Measurements from ENCODE around the gene OR10H4.
"Not testable (repeated sequence)": the region's sequence is repeated elsewhere in the genome, so short reads cannot be mapped to it uniquely, and the experiment has no call there.

The OR10H4 gene

GRCh38 chr19:15976836-15977689 lies 28.3 kb downstream of the OR10H4 start:
- Histone ChIP-seq H3K27ac (no peak overlapping the region), H3K4me3 (ENCODE audit: low read depth, low read length) (no peak overlapping the region), H3K36me3 (replicated peaks) (no peaks in the 10 kb centered on the region), H3K27me3 (replicated peaks) (no peaks in the 10 kb centered on the region)
- no peak for DNase-seq
- no peak for TF ChIP-seq CTCF (IDR thresholded peaks at IDR 0.05; ENCODE audit: low read depth, low read length, missing control alignments)
- in situ Hi-C loops (cut with HindIII; ENCODE audit: low pct_ligation_motif_present, low sequenced_read_pairs), result no loop called here

- in situ Hi-C loops (cut with HindIII; ENCODE audit: low pct_ligation_motif_present, low sequenced_read_pairs), result no loop called here
- DNase-seq, result no peak
- Histone ChIP-seq H3K4me3 (ENCODE audit: low read depth, low read length) (no peak overlapping the region), H3K36me3 (replicated peaks) (no peaks in the 10 kb centered on the region), H3K27me3 (replicated peaks) (no peaks in the 10 kb centered on the region), H3K27ac (no peak overlapping the region)
- no peak for TF ChIP-seq CTCF (IDR thresholded peaks at IDR 0.05; ENCODE audit: low read depth, low read length, missing control alignments)
Measured at GRCh38 chr19:15977690-15978089, 28.9 kb downstream of the OR10H4 start.

GRCh38 chr19:15979293-15979692 lies 30.5 kb downstream of the OR10H4 start:
- in situ Hi-C loops (cut with HindIII; ENCODE audit: low pct_ligation_motif_present, low sequenced_read_pairs), result no loop called here
- Histone ChIP-seq H3K4me3 (ENCODE audit: low read depth, low read length) (no peak overlapping the region), H3K27me3 (replicated peaks) (no peaks in the 10 kb centered on the region), H3K27ac (no peak overlapping the region), H3K36me3 (replicated peaks) (no peaks in the 10 kb centered on the region)
- no peak for DNase-seq
- TF ChIP-seq CTCF (IDR thresholded peaks at IDR 0.05; ENCODE audit: low read depth, low read length, missing control alignments), result no peak

GRCh38 chr19:15985831-15986230 lies 37.0 kb downstream of the OR10H4 start:
- H3K4me3 ChIP-seq (ENCODE audit: low read depth, low read length); H3K36me3 ChIP-seq (replicated peaks); H3K27me3 ChIP-seq (replicated peaks); in situ Hi-C loops (cut with HindIII; ENCODE audit: low pct_ligation_motif_present, low sequenced_read_pairs); H3K27ac ChIP-seq; DNase-seq: not testable (repeated sequence)

- Histone ChIP-seq H3K4me3 (ENCODE audit: low read depth, low read length) (no peak overlapping the region), H3K27me3 (replicated peaks) (no peaks in the 10 kb centered on the region), H3K36me3 (replicated peaks) (no peaks in the 10 kb centered on the region), H3K27ac (no peak overlapping the region)
- in situ Hi-C loops (cut with HindIII; ENCODE audit: low pct_ligation_motif_present, low sequenced_read_pairs), result no loop called here
- DNase-seq, result no peak
- TF ChIP-seq CTCF (IDR thresholded peaks at IDR 0.05; ENCODE audit: low read depth, low read length, missing control alignments), result no peak
Measured at GRCh38 chr19:15986701-15987100, 37.9 kb downstream of the OR10H4 start.

- no peak for TF ChIP-seq CTCF (IDR thresholded peaks at IDR 0.05; ENCODE audit: low read depth, low read length, missing control alignments)
- no peak for DNase-seq
- in situ Hi-C loops (cut with HindIII; ENCODE audit: low pct_ligation_motif_present, low sequenced_read_pairs), result no loop called here
Measured at GRCh38 chr19:15989889-15990288, 41.1 kb downstream of the OR10H4 start.

More at GRCh38 chr19:15989889-15990288, 41.1 kb downstream of the OR10H4 start:
- Histone ChIP-seq H3K27ac (no peak overlapping the region), H3K4me3 (ENCODE audit: low read depth, low read length) (no peak overlapping the region), H3K27me3 (replicated peaks) (no peaks in the 10 kb centered on the region), H3K36me3 (replicated peaks) (no peaks in the 10 kb centered on the region)
